HCT116 (cell line): ENCODE measurements around the gene ZNF311. TPM values are rescaled to one million over a fixed set of nuclear protein-coding genes. Genes with fewer than 3 reads are reported as not detected.

Experiments used
- ATAC-seq: fragments of 200-7000 bp; cut with Tn5 transposase; 2 replicates; pipeline ENCODE4 v1.9.1; 2020; ENCODE audit warnings: mild to moderate bottlenecking, moderate library complexity
- BruUV-seq: library from RNA; stranded (reverse); fragments of 400-500 nt; replicated peaks from 2 replicates; lab custom pipeline; 2021; lab: Mats Ljungman, UMichigan
- CTCF ChIA-PET: fragments of 300-600 bp; sonication (Branson Sonifier 250); formaldehyde crosslinking; loops from one replicate; lab custom pipeline; 2021; ENCODE audit warnings: antibody characterized with exemption; lab: Charles Lee
- POLR2A ChIA-PET: fragments of 300-600, 350-600 bp; sonication (Branson Sonifier 250); formaldehyde crosslinking; loops from one replicate; lab custom pipeline; 2021; ENCODE audit warnings: antibody characterized with exemption; lab: Charles Lee
- RAD21 ChIA-PET, 2 experiments: fragments of 300-600 bp; sonication (Branson Sonifier 250); formaldehyde crosslinking; loops; one replicate each; lab custom pipeline; 2023; ENCODE audit warnings: low total read pairs in 2 of 2; ENCODE audit not compliant: uncharacterized antibody in 2 of 2, unreplicated experiment in 2 of 2, low non-redundant PET in 1 of 2; lab: Charles Lee
- DNase-seq: peaks from one replicate; pipeline ENCODE4 v3.0.0-alpha.2; 2010; ENCODE audit warnings: low read depth, low spot score
- H2AFZ ChIP-seq: fragments of 200-600 bp; shearing (Covaris generic), sonication (generic); 2 replicates; pipeline ENCODE4 v1.6.1; 2017; ENCODE audit warnings: low read depth, mixed run types, mixed read lengths, antibody characterized with exemption, low read length; ENCODE audit not compliant: poor library complexity, severe bottlenecking
- H3K27ac ChIP-seq: 2 replicates; pipeline ENCODE4 v1.5.1; 2012; ENCODE audit warnings: low read depth, low read length
- H3K27me3 ChIP-seq: fragments of 200-600 bp; sonication (generic); 2 replicates; pipeline ENCODE4 v1.6.1; 2016; ENCODE audit warnings: mixed run types, low read length, mixed read lengths; ENCODE audit not compliant: insufficient read depth
- H3K36me3 ChIP-seq, 2 experiments: fragments of 200-500 bp in 1 of 2; fragments of 200-600 bp in 1 of 2; sonication (Bioruptor generic) in 1 of 2; sonication (generic) in 1 of 2; 2 replicates each; pipeline versions ENCODE4 v1.5.1 to v1.6.1; 2014 to 2016; ENCODE audit warnings: low read length in 2 of 2, inconsistent platforms in 1 of 2, mixed read lengths in 1 of 2, mixed run types in 1 of 2; ENCODE audit not compliant: insufficient read depth in 2 of 2, control insufficient read depth in 1 of 2
- H3K4me1 ChIP-seq, 2 experiments: fragments of 200-600 bp in 1 of 2; sonication (generic) in 1 of 2; 2 replicates each; pipeline versions ENCODE4 v1.5.1 to v1.6.1; 2012 to 2017; ENCODE audit warnings: low read length in 2 of 2, inconsistent platforms in 1 of 2, mild to moderate bottlenecking in 1 of 2, mixed read lengths in 1 of 2, mixed run types in 1 of 2, moderate library complexity in 1 of 2; ENCODE audit not compliant: insufficient read depth in 2 of 2, control insufficient read depth in 1 of 2
- H3K4me2 ChIP-seq: fragments of 200-600 bp; sonication (generic); 2 replicates; pipeline ENCODE4 v1.6.1; 2017; ENCODE audit warnings: mixed run types, low read length, mixed read lengths
- H3K4me3 ChIP-seq, 2 experiments: fragments of 200-600 bp in 1 of 2; sonication (generic) in 1 of 2; replicated peaks in 1 of 2; 2 replicates each; pipeline ENCODE4 v1.5.1; 2011 to 2016; ENCODE audit warnings: low read length in 2 of 2, control low read depth in 1 of 2, low read depth in 1 of 2, mild to moderate bottlenecking in 1 of 2, mixed read lengths in 1 of 2, mixed run types in 1 of 2
- H3K79me2 ChIP-seq: fragments of 200-600 bp; sonication (generic); 2 replicates; pipeline ENCODE4 v1.6.1; 2017; ENCODE audit warnings: mild to moderate bottlenecking, mixed run types, low read length, moderate library complexity, mixed read lengths; ENCODE audit not compliant: insufficient read depth
- H3K9ac ChIP-seq: fragments of 200-600 bp; sonication (generic); 2 replicates; pipeline ENCODE4 v1.6.1; 2016; ENCODE audit warnings: low read length, mixed read lengths
- H3K9me2 ChIP-seq: fragments of 200-600 bp; sonication (generic), shearing (Covaris generic); 2 replicates; pipeline ENCODE4 v1.6.1; 2017; ENCODE audit warnings: mixed run types, mild to moderate bottlenecking, moderate library complexity; ENCODE audit not compliant: insufficient read depth
- H3K9me3 ChIP-seq, 2 experiments: fragments of 200-500 bp in 1 of 2; fragments of 200-600 bp in 1 of 2; sonication (Bioruptor generic) in 1 of 2; sonication (generic) in 1 of 2; 2 replicates each; pipeline ENCODE4 v1.6.1; 2014 to 2017; ENCODE audit warnings: low read length in 2 of 2, mixed read lengths in 2 of 2, inconsistent platforms in 1 of 2, low read depth in 1 of 2, mild to moderate bottlenecking in 1 of 2, mixed run types in 1 of 2, moderate library complexity in 1 of 2; ENCODE audit not compliant: control insufficient read depth in 1 of 2, insufficient read depth in 1 of 2
- H4K20me1 ChIP-seq: fragments of 200-600 bp; sonication (generic), shearing (Covaris generic); 2 replicates; pipeline ENCODE4 v1.6.1; 2017; ENCODE audit warnings: mixed run types, mild to moderate bottlenecking, moderate library complexity; ENCODE audit not compliant: insufficient read depth
- CBX3 ChIP-seq: IDR thresholded peaks from 2 replicates; pipeline ENCODE4 v1.6.1; 2012; ENCODE audit warnings: low read depth
- ELF1 ChIP-seq: IDR thresholded peaks from 2 replicates; pipeline ENCODE4 v1.6.1; 2012; ENCODE audit warnings: low read depth, borderline replicate concordance
- FOSL1 ChIP-seq: IDR thresholded peaks from 2 replicates; pipeline ENCODE4 v1.6.1; 2012; ENCODE audit warnings: low read depth
- SIN3A ChIP-seq: IDR thresholded peaks from 2 replicates; pipeline ENCODE4 v1.6.1; 2012; ENCODE audit warnings: low read depth
- SRF ChIP-seq: IDR thresholded peaks from 2 replicates; pipeline ENCODE4 v1.6.1; 2012; ENCODE audit warnings: low read depth
- intact Hi-C: fragments of 100-400 bp; cut with micrococcal nuclease; formaldehyde crosslinking; loops from 2 replicates; pipeline ENCODE4 v1.10.0; 2022
- total RNA-seq: library from RNA; stranded (reverse); gene quantifications from one replicate; pipeline ENCODE4 v1.2.1, GENCODE V29; 2021; ENCODE audit not compliant: unreplicated experiment
- TF ChIP-seq, protein P1 (sequence below): IDR thresholded peaks from 2 replicates; pipeline ENCODE4 v1.6.1; 2012; ENCODE audit warnings: low read depth

Gene ZNF311
- total RNA-seq, 1 experiment from 2014 or later: not detected

- RAD21 ChIA-PET: interaction anchor here in 1 of 2 experiments (0.5 kb wide), 1 partner anchor 808 kb away, joined by 3 read pairs; no protein-coding TSS in a partner anchor
- no peak overlapping the region for H3K4me3 ChIP-seq
- no peaks in the 10 kb centered on the region for H3K9me2 ChIP-seq
- no peaks in the 10 kb centered on the region for H3K36me3 ChIP-seq
- POLR2A ChIA-PET: no interaction called here
- no TSS peak for BruUV-seq
- no peak overlapping the region for H3K27ac ChIP-seq
- no peak overlapping the region for H2AFZ ChIP-seq
- H3K9ac ChIP-seq: no peak overlapping the region
- H3K9me3 ChIP-seq: no peaks in the 10 kb centered on the region
- ATAC-seq: no peak
- intact Hi-C loops: no loop called here
- no peak overlapping the region for H3K4me2 ChIP-seq
- no peaks in the 10 kb centered on the region for H3K4me1 ChIP-seq
- CTCF ChIA-PET: no interaction called here
- TF ChIP-seq CBX3: no peak
- TF ChIP-seq SRF: no peak
- TF ChIP-seq, protein P1, sequence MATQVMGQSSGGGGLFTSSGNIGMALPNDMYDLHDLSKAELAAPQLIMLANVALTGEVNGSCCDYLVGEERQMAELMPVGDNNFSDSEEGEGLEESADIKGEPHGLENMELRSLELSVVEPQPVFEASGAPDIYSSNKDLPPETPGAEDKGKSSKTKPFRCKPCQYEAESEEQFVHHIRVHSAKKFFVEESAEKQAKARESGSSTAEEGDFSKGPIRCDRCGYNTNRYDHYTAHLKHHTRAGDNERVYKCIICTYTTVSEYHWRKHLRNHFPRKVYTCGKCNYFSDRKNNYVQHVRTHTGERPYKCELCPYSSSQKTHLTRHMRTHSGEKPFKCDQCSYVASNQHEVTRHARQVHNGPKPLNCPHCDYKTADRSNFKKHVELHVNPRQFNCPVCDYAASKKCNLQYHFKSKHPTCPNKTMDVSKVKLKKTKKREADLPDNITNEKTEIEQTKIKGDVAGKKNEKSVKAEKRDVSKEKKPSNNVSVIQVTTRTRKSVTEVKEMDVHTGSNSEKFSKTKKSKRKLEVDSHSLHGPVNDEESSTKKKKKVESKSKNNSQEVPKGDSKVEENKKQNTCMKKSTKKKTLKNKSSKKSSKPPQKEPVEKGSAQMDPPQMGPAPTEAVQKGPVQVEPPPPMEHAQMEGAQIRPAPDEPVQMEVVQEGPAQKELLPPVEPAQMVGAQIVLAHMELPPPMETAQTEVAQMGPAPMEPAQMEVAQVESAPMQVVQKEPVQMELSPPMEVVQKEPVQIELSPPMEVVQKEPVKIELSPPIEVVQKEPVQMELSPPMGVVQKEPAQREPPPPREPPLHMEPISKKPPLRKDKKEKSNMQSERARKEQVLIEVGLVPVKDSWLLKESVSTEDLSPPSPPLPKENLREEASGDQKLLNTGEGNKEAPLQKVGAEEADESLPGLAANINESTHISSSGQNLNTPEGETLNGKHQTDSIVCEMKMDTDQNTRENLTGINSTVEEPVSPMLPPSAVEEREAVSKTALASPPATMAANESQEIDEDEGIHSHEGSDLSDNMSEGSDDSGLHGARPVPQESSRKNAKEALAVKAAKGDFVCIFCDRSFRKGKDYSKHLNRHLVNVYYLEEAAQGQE: no peak
- no peak for TF ChIP-seq SIN3A
- no peaks in the 10 kb centered on the region for H3K27me3 ChIP-seq
- DNase-seq: no peak
- H3K79me2 ChIP-seq: no peaks in the 10 kb centered on the region
- no peaks in the 10 kb centered on the region for H4K20me1 ChIP-seq
These were observed 30.8 kb upstream of the ZNF311 start for GRCh38 chr6:29035951-29036350.

- Histone ChIP-seq H3K4me2 (no peak overlapping the region), H3K9me2 (no peaks in the 10 kb centered on the region)
- intact Hi-C loops: no loop called here
- POLR2A ChIA-PET: no interaction called here
- no peak for TF ChIP-seq ELF1
- TF ChIP-seq FOSL1: no peak
- TF ChIP-seq, all 23 proteins: peak for 0
- no peak overlapping the region for H3K4me3 ChIP-seq
- no peaks in the 10 kb centered on the region for H4K20me1 ChIP-seq
- no peak for DNase-seq
- no peak overlapping the region for H3K9ac ChIP-seq
- ChIA-PET CTCF (no interaction called here), RAD21 (no interaction called here)
- H3K27me3 ChIP-seq: no peaks in the 10 kb centered on the region
- ATAC-seq: no peak
- no peaks in the 10 kb centered on the region for H3K36me3 ChIP-seq
- H3K27ac ChIP-seq: no peak overlapping the region
- H3K4me1 ChIP-seq: no peaks in the 10 kb centered on the region
- H3K79me2 ChIP-seq: no peaks in the 10 kb centered on the region
- no TSS peak for BruUV-seq
- no peaks in the 10 kb centered on the region for H3K9me3 ChIP-seq
- H2AFZ ChIP-seq: no peak overlapping the region
These were observed 23.7 kb upstream of the ZNF311 start for GRCh38 chr6:29028821-29029220.
